H1 (cell line): ENCODE results near the gene MIER1. TPM values are rescaled to one million over a fixed set of nuclear protein-coding genes. Genes with fewer than 3 reads are reported as not detected.

Experiments
- BRCA1 ChIP-seq: IDR thresholded peaks from 2 replicates; pipeline ENCODE4 v1.6.1; 2012; ENCODE audit warnings: low read depth, low read length, improper control_type of control experiment
- CBX8 ChIP-seq: fragments of 300-800, 300-1000 bp; sonication (generic); IDR thresholded peaks from 2 replicates; pipeline ENCODE4 v1.7.1; 2016; ENCODE audit warnings: low read depth, low read length, borderline replicate concordance
- CHD1 ChIP-seq: IDR thresholded peaks from 2 replicates; pipeline ENCODE4 v1.6.1; 2012; ENCODE audit warnings: low read depth, low read length, improper control_type of control experiment
- EZH2 ChIP-seq: fragments of 200-600 bp; sonication (generic); IDR thresholded peaks from 2 replicates; pipeline ENCODE4 v1.7.1; 2012; ENCODE audit warnings: low read depth, mild to moderate bottlenecking, moderate library complexity, low read length, inconsistent platforms; ENCODE audit not compliant: severe bottlenecking
- POLR2AphosphoS5 ChIP-seq: IDR thresholded peaks from 2 replicates; pipeline ENCODE4 v1.6.1; 2011; ENCODE audit warnings: low read depth, low read length
- RFX5 ChIP-seq: IDR thresholded peaks from 2 replicates; pipeline ENCODE4 v1.6.1; 2011; ENCODE audit warnings: low read depth, low read length, improper control_type of control experiment, borderline replicate concordance
- SP2 ChIP-seq: IDR thresholded peaks from 2 replicates; pipeline ENCODE4 v1.6.1; 2012; ENCODE audit warnings: mild to moderate bottlenecking, low read length, inconsistent platforms
- SRF ChIP-seq: IDR thresholded peaks from 2 replicates; pipeline ENCODE4 v1.6.1; 2011; ENCODE audit warnings: mild to moderate bottlenecking, low read depth, low read length, moderate library complexity
- polyA plus RNA-seq, 7 experiments: library from polyadenylated mRNA; depleted of rRNA in 3 of 7; stranded (reverse) in 5 of 7; unstranded in 2 of 7; fragments of >200 nt in 5 of 7; fragments of 200-250 nt in 2 of 7; gene quantifications; 1 replicate in 5 of 7; 2 replicates in 1 of 7; 4 replicates in 1 of 7; pipeline versions ENCODE4 v1.2.1 to v1.2.3, GENCODE V29; 2011 to 2013; ENCODE audit warnings: missing spikeins in 2 of 7, mixed read lengths in 2 of 7
- total RNA-seq: library from RNA; stranded (reverse); fragmentation: NEBNext Ultra II Directional; extraction: Animal tissue kit (Norgen Biotek cat#: 25700); gene quantifications from 2 replicates; pipeline ENCODE4 v1.2.1, GENCODE V29; 2021
- TF ChIP-seq, protein P1 (sequence below): fragments of 300-600 bp; sonication (generic); IDR thresholded peaks from 2 replicates; pipeline ENCODE4 v1.7.1; 2012; ENCODE audit warnings: low read length, moderate library complexity, mild to moderate bottlenecking, inconsistent platforms; ENCODE audit not compliant: insufficient replicate concordance
- TF ChIP-seq, protein P2 (sequence below): IDR thresholded peaks from 2 replicates; pipeline ENCODE4 v1.6.1; 2012; ENCODE audit warnings: low read length, inconsistent platforms

MIER1 gene
- total and polyA plus RNA-seq, 2 of the 8 experiments (the other 6 are each of a cell fraction or from before 2014, with no cell fraction given), result 5.2 to 33.5 TPM

DNA sequence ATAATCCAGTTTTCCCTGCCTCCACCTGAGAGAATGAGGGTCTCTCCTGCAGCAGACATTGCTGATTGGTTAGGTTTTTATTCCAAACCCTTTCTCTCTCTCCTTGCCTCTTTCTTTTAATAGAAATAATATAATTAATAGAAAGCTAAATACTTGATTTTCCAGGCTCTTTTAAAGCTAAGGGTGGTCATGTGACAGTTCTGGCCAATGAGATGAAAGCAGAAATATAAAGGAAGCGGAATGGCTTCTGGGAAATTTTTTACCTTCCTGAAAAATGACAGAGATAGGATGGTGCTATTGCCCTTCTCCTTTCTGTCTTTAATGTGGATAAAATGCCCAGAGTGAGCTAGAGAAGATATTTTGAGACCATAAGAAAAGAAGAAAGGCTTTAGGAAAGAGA is 35.8 kb upstream of the MIER1 start (continued):
- TF ChIP-seq, protein P1, sequence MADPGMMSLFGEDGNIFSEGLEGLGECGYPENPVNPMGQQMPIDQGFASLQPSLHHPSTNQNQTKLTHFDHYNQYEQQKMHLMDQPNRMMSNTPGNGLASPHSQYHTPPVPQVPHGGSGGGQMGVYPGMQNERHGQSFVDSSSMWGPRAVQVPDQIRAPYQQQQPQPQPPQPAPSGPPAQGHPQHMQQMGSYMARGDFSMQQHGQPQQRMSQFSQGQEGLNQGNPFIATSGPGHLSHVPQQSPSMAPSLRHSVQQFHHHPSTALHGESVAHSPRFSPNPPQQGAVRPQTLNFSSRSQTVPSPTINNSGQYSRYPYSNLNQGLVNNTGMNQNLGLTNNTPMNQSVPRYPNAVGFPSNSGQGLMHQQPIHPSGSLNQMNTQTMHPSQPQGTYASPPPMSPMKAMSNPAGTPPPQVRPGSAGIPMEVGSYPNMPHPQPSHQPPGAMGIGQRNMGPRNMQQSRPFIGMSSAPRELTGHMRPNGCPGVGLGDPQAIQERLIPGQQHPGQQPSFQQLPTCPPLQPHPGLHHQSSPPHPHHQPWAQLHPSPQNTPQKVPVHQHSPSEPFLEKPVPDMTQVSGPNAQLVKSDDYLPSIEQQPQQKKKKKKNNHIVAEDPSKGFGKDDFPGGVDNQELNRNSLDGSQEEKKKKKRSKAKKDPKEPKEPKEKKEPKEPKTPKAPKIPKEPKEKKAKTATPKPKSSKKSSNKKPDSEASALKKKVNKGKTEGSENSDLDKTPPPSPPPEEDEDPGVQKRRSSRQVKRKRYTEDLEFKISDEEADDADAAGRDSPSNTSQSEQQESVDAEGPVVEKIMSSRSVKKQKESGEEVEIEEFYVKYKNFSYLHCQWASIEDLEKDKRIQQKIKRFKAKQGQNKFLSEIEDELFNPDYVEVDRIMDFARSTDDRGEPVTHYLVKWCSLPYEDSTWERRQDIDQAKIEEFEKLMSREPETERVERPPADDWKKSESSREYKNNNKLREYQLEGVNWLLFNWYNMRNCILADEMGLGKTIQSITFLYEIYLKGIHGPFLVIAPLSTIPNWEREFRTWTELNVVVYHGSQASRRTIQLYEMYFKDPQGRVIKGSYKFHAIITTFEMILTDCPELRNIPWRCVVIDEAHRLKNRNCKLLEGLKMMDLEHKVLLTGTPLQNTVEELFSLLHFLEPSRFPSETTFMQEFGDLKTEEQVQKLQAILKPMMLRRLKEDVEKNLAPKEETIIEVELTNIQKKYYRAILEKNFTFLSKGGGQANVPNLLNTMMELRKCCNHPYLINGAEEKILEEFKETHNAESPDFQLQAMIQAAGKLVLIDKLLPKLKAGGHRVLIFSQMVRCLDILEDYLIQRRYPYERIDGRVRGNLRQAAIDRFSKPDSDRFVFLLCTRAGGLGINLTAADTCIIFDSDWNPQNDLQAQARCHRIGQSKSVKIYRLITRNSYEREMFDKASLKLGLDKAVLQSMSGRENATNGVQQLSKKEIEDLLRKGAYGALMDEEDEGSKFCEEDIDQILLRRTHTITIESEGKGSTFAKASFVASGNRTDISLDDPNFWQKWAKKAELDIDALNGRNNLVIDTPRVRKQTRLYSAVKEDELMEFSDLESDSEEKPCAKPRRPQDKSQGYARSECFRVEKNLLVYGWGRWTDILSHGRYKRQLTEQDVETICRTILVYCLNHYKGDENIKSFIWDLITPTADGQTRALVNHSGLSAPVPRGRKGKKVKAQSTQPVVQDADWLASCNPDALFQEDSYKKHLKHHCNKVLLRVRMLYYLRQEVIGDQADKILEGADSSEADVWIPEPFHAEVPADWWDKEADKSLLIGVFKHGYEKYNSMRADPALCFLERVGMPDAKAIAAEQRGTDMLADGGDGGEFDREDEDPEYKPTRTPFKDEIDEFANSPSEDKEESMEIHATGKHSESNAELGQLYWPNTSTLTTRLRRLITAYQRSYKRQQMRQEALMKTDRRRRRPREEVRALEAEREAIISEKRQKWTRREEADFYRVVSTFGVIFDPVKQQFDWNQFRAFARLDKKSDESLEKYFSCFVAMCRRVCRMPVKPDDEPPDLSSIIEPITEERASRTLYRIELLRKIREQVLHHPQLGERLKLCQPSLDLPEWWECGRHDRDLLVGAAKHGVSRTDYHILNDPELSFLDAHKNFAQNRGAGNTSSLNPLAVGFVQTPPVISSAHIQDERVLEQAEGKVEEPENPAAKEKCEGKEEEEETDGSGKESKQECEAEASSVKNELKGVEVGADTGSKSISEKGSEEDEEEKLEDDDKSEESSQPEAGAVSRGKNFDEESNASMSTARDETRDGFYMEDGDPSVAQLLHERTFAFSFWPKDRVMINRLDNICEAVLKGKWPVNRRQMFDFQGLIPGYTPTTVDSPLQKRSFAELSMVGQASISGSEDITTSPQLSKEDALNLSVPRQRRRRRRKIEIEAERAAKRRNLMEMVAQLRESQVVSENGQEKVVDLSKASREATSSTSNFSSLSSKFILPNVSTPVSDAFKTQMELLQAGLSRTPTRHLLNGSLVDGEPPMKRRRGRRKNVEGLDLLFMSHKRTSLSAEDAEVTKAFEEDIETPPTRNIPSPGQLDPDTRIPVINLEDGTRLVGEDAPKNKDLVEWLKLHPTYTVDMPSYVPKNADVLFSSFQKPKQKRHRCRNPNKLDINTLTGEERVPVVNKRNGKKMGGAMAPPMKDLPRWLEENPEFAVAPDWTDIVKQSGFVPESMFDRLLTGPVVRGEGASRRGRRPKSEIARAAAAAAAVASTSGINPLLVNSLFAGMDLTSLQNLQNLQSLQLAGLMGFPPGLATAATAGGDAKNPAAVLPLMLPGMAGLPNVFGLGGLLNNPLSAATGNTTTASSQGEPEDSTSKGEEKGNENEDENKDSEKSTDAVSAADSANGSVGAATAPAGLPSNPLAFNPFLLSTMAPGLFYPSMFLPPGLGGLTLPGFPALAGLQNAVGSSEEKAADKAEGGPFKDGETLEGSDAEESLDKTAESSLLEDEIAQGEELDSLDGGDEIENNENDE, result no peak
- no peak for TF ChIP-seq EZH2
- TF ChIP-seq CBX8, result no peak
- no peak for TF ChIP-seq SP2
- no peak for TF ChIP-seq BRCA1
- TF ChIP-seq POLR2AphosphoS5, result no peak
- TF ChIP-seq CHD1, result no peak
- TF ChIP-seq RFX5, result no peak
- TF ChIP-seq, protein P2, sequence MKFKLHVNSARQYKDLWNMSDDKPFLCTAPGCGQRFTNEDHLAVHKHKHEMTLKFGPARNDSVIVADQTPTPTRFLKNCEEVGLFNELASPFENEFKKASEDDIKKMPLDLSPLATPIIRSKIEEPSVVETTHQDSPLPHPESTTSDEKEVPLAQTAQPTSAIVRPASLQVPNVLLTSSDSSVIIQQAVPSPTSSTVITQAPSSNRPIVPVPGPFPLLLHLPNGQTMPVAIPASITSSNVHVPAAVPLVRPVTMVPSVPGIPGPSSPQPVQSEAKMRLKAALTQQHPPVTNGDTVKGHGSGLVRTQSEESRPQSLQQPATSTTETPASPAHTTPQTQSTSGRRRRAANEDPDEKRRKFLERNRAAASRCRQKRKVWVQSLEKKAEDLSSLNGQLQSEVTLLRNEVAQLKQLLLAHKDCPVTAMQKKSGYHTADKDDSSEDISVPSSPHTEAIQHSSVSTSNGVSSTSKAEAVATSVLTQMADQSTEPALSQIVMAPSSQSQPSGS, result no peak
- TF ChIP-seq SRF, result no peak
